NCI-H345 treated with DMSO at 0.1 percent for 48 hours (cell line): ENCODE results near the gene MTHFD1L.

ENCODE experiments used
- DNase-seq: peaks from one replicate; lab custom pipeline; 2025; ENCODE audit not compliant: unreplicated experiment; lab: John Stamatoyannopoulos, UW

Gene MTHFD1L

GRCh38 chr6:150981669-150982068 is 116.2 kb downstream of the MTHFD1L start:
- no peak for DNase-seq

- no peak for DNase-seq
Measured at GRCh38 chr6:150987371-150987828, 121.9 kb downstream of the MTHFD1L start.

- DNase-seq, result no peak
Measured at GRCh38 chr6:150987855-150988464, 122.5 kb downstream of the MTHFD1L start.

- DNase-seq, result no peak
Measured at GRCh38 chr6:150991487-150991886, 126.0 kb downstream of the MTHFD1L start.

GRCh38 chr6:150992262-150992661 is 126.8 kb downstream of the MTHFD1L start:
- DNase-seq, result no peak

- no peak for DNase-seq
Measured at GRCh38 chr6:150992703-150993102, 127.2 kb downstream of the MTHFD1L start.

GRCh38 chr6:150993253-150993652 is 127.8 kb downstream of the MTHFD1L start:
- DNase-seq, result no peak

- DNase-seq, result no peak
Measured at GRCh38 chr6:150994026-150994425, 128.5 kb downstream of the MTHFD1L start.

- no peak for DNase-seq
Measured at GRCh38 chr6:150996968-150997367, 131.5 kb downstream of the MTHFD1L start.

GRCh38 chr6:150999107-150999506 is 133.6 kb downstream of the MTHFD1L start:
- DNase-seq, result no peak

GRCh38 chr6:150999576-150999975 is 134.1 kb downstream of the MTHFD1L start:
- no peak for DNase-seq

- DNase-seq, result peak; percentile 5
Measured at GRCh38 chr6:151001387-151002056, 136.0 kb downstream of the MTHFD1L start.

- DNase-seq, result no peak
Measured at GRCh38 chr6:151002057-151002450, 136.6 kb downstream of the MTHFD1L start.

GRCh38 chr6:151002491-151002935 is 137.0 kb downstream of the MTHFD1L start:
- DNase-seq, result no peak

GRCh38 chr6:151004383-151005024 is 139.0 kb downstream of the MTHFD1L start:
- peak; percentile 45 for DNase-seq

GRCh38 chr6:151005164-151005563 is 139.7 kb downstream of the MTHFD1L start:
- DNase-seq, result no peak

- DNase-seq, result no peak
Measured at GRCh38 chr6:151005896-151006632, 140.6 kb downstream of the MTHFD1L start.

- DNase-seq, result no peak
Measured at GRCh38 chr6:151007076-151007475, 141.6 kb downstream of the MTHFD1L start.

- no peak for DNase-seq
Measured at GRCh38 chr6:151007922-151008321, 142.4 kb downstream of the MTHFD1L start.

- DNase-seq, result no peak
Measured at GRCh38 chr6:151008425-151008824, 142.9 kb downstream of the MTHFD1L start.

GRCh38 chr6:151009576-151009975 is 144.1 kb downstream of the MTHFD1L start:
- DNase-seq, result no peak
